PC-3 (cell line): ENCODE results near the gene TRABD2B. TPM values are rescaled to one million over a fixed set of nuclear protein-coding genes. Genes with fewer than 3 reads are reported as not detected.

Source experiments
- ATAC-seq: fragments of 200-7000 bp; cut with Tn5 transposase; 2 replicates; pipeline ENCODE4 v1.9.1; 2020; ENCODE audit warnings: mild to moderate bottlenecking, moderate library complexity
- BruUV-seq: library from RNA; stranded (reverse); fragments of 400-500 nt; replicated peaks from 2 replicates; lab custom pipeline; 2021; lab: Mats Ljungman, UMichigan
- CTCF ChIA-PET: fragments of 300-600 bp; sonication (Branson Sonifier 250); formaldehyde crosslinking; loops from one replicate; lab custom pipeline; 2022; ENCODE audit warnings: antibody characterized with exemption; lab: Charles Lee
- POLR2A ChIA-PET: fragments of 300-600 bp; sonication (Branson Sonifier 250); formaldehyde crosslinking; loops from one replicate; lab custom pipeline; 2022; ENCODE audit warnings: antibody characterized with exemption; ENCODE audit not compliant: unreplicated experiment; lab: Charles Lee
- DNase-seq: peaks from one replicate; pipeline ENCODE4 v3.0.0-alpha.2; 2015
- H2AFZ ChIP-seq: fragments of 300-600 bp; sonication (generic); 2 replicates; pipeline ENCODE4 v1.6.0; 2016; ENCODE audit warnings: antibody characterized with exemption, low read length
- H3F3A ChIP-seq: fragments of 300-600 bp; sonication (generic); one replicate; pipeline ENCODE4 v1.6.0; 2017; ENCODE audit warnings: antibody characterized with exemption, low read length, control low read depth, mild to moderate bottlenecking; ENCODE audit not compliant: unreplicated experiment
- H3K27ac ChIP-seq: fragments of 300-600 bp; sonication (generic); 2 replicates; pipeline ENCODE4 v1.5.1; 2016; ENCODE audit warnings: mild to moderate bottlenecking, low read length
- H3K27me3 ChIP-seq: fragments of 300-600 bp; sonication (generic); 2 replicates; pipeline ENCODE4 v1.6.1; 2016; ENCODE audit warnings: low read length, mixed read lengths
- H3K36me3 ChIP-seq: fragments of 300-600 bp; sonication (generic); 2 replicates; pipeline ENCODE4 v1.6.1; 2016; ENCODE audit warnings: low read depth, mixed run types, low read length, mixed read lengths
- H3K4me1 ChIP-seq: fragments of 300-600 bp; sonication (generic); 2 replicates; pipeline ENCODE4 v1.5.1; 2016; ENCODE audit warnings: low read length; ENCODE audit not compliant: insufficient read depth
- H3K4me2 ChIP-seq: fragments of 300-600 bp; sonication (generic); 2 replicates; pipeline ENCODE4 v1.6.0; 2016; ENCODE audit warnings: low read length
- H3K4me3 ChIP-seq: fragments of 300-600 bp; sonication (generic); 2 replicates; pipeline ENCODE4 v1.5.1; 2016; ENCODE audit warnings: mild to moderate bottlenecking, low read length, mixed read lengths
- H3K79me2 ChIP-seq: fragments of 300-600 bp; sonication (generic); 2 replicates; pipeline ENCODE4 v1.6.1; 2017; ENCODE audit warnings: low read length, mixed read lengths
- H3K9ac ChIP-seq: fragments of 300-600 bp; sonication (generic); 2 replicates; pipeline ENCODE4 v1.6.0; 2016; ENCODE audit warnings: mild to moderate bottlenecking, low read length
- H3K9me2 ChIP-seq: fragments of 300-600 bp; sonication (generic); replicated peaks from 2 replicates; pipeline ENCODE4 v1.6.1; 2016; ENCODE audit warnings: mixed run types, low read length, mixed read lengths
- H3K9me3 ChIP-seq: fragments of 300-600 bp; sonication (generic); 2 replicates; pipeline ENCODE4 v1.6.1; 2016; ENCODE audit warnings: low read length, mixed read lengths
- H4K20me1 ChIP-seq: fragments of 300-600 bp; sonication (generic); 2 replicates; pipeline ENCODE4 v1.6.1; 2016; ENCODE audit warnings: low read length, mixed read lengths
- CTCF ChIP-seq: fragments of 300-600 bp; sonication (generic); conservative IDR thresholded peaks from 2 replicates; pipeline ENCODE4 v1.5.1; 2017; ENCODE audit warnings: antibody characterized with exemption, low read depth, mild to moderate bottlenecking, low read length
- EZH2 ChIP-seq: fragments of 300-600 bp; sonication (generic); IDR thresholded peaks from one replicate; pipeline ENCODE4 v1.6.1; 2017; ENCODE audit warnings: antibody characterized with exemption, mild to moderate bottlenecking, low read length; ENCODE audit not compliant: unreplicated experiment
- EZH2phosphoT487 ChIP-seq: fragments of 300-600 bp; sonication (generic); IDR thresholded peaks from 2 replicates; pipeline ENCODE4 v1.6.1; 2018; ENCODE audit warnings: mild to moderate bottlenecking, antibody characterized with exemption, low read length, borderline replicate concordance
- intact Hi-C: fragments of 100-400 bp; cut with micrococcal nuclease; formaldehyde crosslinking; loops from 2 replicates; pipeline ENCODE4 v1.9.0; 2023
- total RNA-seq: library from RNA; depleted of rRNA; stranded (reverse); fragments of >200 nt; gene quantifications from 2 replicates; pipeline ENCODE4 v1.2.3, GENCODE V29; 2014

TRABD2B gene
- total RNA-seq, 1 experiment from 2014 or later, result 0.44 TPM

DNA sequence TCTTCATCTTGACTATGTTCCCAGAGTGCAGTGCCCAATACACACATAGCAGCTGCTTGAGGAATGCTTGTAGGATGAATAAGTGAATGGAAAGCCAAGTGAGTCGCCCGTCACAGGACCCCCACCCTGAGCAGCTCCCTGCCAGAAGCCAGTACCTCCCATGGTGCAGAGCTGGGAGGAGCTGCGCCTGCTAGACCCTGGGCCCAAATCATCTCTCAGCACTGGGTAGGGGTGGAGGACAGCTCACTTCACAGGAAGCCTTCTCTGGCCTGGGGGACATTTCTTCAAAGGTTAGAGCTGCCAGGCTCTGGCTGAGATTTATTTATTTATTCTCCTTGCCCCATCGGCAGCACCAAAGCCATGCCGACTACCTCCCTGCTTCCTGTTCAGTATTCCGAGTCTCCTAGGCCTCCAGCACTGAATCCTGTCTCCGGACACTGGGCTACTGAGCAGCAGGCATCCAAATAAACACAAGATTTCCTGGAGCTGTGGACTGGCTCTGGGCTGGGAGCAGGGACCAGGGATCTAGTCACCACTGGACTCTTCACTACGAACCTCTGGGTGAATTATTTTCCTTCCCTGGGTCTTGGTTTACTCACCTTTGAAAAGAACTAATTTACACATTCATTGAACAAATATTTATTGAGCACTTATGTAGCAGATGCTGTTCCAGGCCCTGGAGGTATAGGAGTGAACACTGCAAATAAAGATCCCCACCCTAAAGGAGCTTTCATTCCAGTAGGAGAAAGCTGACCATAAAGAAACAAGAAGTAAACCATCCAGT, 187.7 kb downstream of the TRABD2B start:
- H3F3A ChIP-seq, result peaks cover 3% of the 10 kb centered on the region
- H3K27ac ChIP-seq, result peak overlapping the region; percentile 49
- ATAC-seq (peak; percentile 79), DNase-seq (peak; percentile 57)
- POLR2A ChIA-PET, result interaction anchor here (0.8 kb wide), 1 partner anchor 117 kb away, joined by 3 read pairs; no protein-coding TSS in a partner anchor
- intact Hi-C loops, result loop anchor here (2.0 kb wide), 2 partner anchors 85 to 117 kb away; no protein-coding TSS in a partner anchor
- CTCF ChIA-PET, result no interaction called here
- no peak overlapping the region for H3K4me3 ChIP-seq
- no peaks in the 10 kb centered on the region for H3K9me2 ChIP-seq
- no peak overlapping the region for H3K9ac ChIP-seq
- no peaks in the 10 kb centered on the region for H3K27me3 ChIP-seq
- peak overlapping the region; percentile 7; the same call in 1 of the 2 replicates for H2AFZ ChIP-seq
- H3K4me1 ChIP-seq, result peaks cover 23% of the 10 kb centered on the region
- H4K20me1 ChIP-seq, result no peaks in the 10 kb centered on the region
- BruUV-seq, result TSS peak; percentile 61
- H3K4me2 ChIP-seq, result peak overlapping the region; percentile 51
- no peak for TF ChIP-seq EZH2phosphoT487
- no peaks in the 10 kb centered on the region for H3K9me3 ChIP-seq
- H3K36me3 ChIP-seq, result no peaks in the 10 kb centered on the region
- H3K79me2 ChIP-seq, result no peaks in the 10 kb centered on the region

- Histone ChIP-seq H3K9me3 (no peaks in the 10 kb centered on the region), H3K4me2 (no peak overlapping the region), H3K27me3 (no peaks in the 10 kb centered on the region), H3K9me2 (no peaks in the 10 kb centered on the region), H2AFZ (no peak overlapping the region), H3K79me2 (no peaks in the 10 kb centered on the region), H3K4me1 (peaks cover 23% of the 10 kb centered on the region), H3K36me3 (no peaks in the 10 kb centered on the region), H4K20me1 (no peaks in the 10 kb centered on the region), H3K9ac (no peak overlapping the region), H3K27ac (no peak overlapping the region), H3K4me3 (no peak overlapping the region), H3F3A (peaks cover 3% of the 10 kb centered on the region)
- no peak for DNase-seq
- CTCF ChIA-PET, result no interaction called here
- TF ChIP-seq EZH2phosphoT487 (no peak), EZH2 (no peak), CTCF (no peak)
- no TSS peak for BruUV-seq
- intact Hi-C loops, result loop anchor here (2.0 kb wide), 2 partner anchors 86 to 118 kb away; no protein-coding TSS in a partner anchor
- POLR2A ChIA-PET, result no interaction called here
- no peak for ATAC-seq
Observed at GRCh38 chr1:47808612-47809011, 188.6 kb downstream of the TRABD2B start.

- H3K36me3 ChIP-seq, result no peaks in the 10 kb centered on the region
- no peaks in the 10 kb centered on the region for H3K79me2 ChIP-seq
- POLR2A ChIA-PET, result no interaction called here
- H3K4me3 ChIP-seq, result no peak overlapping the region
- ATAC-seq (no peak), DNase-seq (no peak)
- H4K20me1 ChIP-seq, result no peaks in the 10 kb centered on the region
- H3K9me2 ChIP-seq, result no peaks in the 10 kb centered on the region
- intact Hi-C loops, result no loop called here
- CTCF ChIA-PET, result no interaction called here
- no TSS peak for BruUV-seq
- no peaks in the 10 kb centered on the region for H3K9me3 ChIP-seq
- TF ChIP-seq EZH2phosphoT487 (no peak), CTCF (no peak), EZH2 (no peak)
- peaks cover 3% of the 10 kb centered on the region for H3F3A ChIP-seq
- no peaks in the 10 kb centered on the region for H3K27me3 ChIP-seq
- H3K4me1 ChIP-seq, result peaks cover 23% of the 10 kb centered on the region
- no peak overlapping the region for H3K9ac ChIP-seq
- H2AFZ ChIP-seq, result no peak overlapping the region
- no peak overlapping the region for H3K4me2 ChIP-seq
- H3K27ac ChIP-seq, result no peak overlapping the region
Observed at GRCh38 chr1:47805921-47806361, 191.2 kb downstream of the TRABD2B start.
